Stimulated activated CD8-positive, alpha-beta memory T cell treated with anti-CD3 and anti-CD28 coated beads, Interleukin-2, amount 100 ng/mL, for 48 hours (primary cell): ENCODE results near the gene TRMT11.

Experiments
- DNase-seq, 2 donors: peaks; one replicate each; pipeline ENCODE4 v3.0.0-alpha.2; 2020; ENCODE audit warnings: low read depth in 2 of 2

The TRMT11 gene

DNA sequence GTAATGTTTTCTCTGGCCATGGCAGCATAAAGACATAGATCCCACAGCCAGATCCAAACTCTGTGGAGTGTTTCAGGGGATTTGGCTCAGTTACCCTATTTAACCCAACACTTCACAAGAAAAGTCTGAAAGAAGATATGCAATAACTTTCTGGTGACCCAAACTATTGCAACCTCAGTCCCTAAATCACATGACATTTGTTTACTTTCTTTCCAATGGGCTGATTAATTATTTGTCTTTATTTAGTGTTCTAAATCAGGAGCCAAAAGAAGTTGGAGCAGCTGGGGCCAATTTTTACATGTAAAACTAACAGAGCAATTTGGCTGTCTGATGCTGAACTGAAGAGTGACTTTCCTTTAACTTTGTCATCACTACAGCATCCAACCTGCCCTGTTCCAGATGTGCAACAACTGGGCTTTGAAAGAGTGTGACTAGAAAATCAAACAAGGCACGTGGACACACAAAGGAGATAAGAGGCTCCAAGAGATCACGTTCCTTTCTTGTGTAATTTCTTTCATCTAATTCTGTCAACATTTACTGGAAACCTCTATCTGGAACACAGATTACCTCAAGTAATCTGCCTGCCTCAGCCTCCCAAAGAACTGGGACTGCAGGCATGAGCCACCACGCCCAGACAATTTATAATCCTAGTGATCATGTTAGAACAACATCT lies 90.8 kb downstream of the TRMT11 start:
- DNase-seq: no peak

DNA sequence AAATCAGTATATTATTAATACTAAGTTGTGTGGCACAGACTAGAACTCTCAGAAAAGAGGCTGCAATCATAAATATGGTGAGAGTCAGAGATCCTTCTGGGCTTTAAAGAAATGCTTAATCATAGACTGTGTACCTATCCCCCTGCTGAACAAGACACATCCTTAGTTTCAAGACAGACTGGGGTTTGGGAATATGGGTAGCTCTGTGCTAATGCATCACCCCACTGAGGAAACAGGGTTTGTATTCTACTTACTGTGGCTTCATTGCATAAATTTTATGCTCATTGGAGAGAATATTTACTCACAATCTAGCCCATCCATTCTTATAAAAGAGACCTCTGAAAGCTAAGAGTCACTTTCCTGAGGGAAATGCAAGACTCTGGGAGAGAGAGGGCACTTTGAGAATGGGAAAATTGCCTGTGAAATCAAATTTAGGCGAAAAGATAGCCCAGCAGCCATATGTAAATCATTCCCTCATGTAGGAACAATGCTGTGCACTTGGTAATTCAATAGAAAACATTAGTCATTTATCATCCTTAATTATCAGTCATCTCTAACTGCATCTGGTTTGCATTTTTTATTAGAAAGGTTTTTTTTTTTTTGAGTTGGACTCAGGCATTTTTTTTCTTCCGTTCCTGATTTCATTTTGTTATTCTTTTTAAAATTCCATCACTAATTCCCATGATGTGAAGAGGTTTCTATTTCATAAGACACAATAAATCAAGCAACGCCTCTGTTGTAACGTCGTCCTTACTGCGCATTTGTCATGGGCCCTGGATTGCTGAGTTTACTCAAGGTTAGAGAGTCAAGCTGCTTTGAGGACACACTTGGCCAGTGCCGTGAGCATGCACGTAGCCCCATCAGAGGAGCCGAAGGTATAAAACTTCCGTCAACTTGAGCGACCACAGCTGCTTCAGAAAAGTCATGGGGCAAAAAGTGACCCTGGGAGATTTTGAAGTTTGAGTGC lies 91.8 kb downstream of the TRMT11 start:
- no peak for DNase-seq

DNA sequence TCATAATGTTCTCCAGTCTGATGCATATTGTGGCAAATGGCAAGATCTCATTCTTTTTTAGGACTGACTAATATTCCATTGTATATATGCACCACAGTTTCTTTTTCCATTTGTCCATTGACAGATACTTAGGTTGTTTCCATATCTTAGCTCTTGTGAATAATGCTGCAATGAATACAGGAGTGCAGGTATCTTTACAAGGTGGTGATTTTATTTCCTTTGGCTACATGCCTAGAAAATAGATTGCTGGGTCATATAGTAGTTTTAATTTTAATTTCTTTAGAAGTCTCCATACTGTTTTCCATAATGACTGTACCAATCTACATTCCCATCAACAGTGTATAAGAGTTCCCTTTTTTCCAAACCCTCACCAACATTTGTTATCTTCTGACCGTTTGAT lies 97.5 kb downstream of the TRMT11 start:
- no peak for DNase-seq

DNA sequence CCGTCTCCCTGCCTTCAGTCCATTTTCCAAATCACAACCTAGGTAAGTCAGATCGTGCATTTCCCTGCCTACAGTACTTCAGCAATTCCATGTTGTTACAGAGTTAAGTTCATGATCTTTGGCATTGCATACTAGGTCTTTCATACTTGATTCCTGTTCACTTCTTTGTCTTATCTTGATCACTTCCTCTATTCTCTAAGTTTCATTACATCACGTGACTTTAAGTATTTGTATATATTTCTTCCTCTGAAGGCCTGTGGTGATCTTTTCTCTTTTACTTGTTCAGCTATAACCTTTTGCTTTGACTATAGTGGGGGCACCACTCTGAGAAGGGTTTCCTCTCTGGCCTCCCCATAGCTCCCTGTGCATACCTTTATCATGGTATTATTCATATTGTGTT lies 100.2 kb downstream of the TRMT11 start:
- no peak for DNase-seq
